BE2C (cell line): ENCODE measurements around the gene CFB. TPM values are rescaled to one million over a fixed set of nuclear protein-coding genes. Genes with fewer than 3 reads are reported as not detected.

Experiments
- DNase-seq: peaks from one replicate; pipeline ENCODE4 v3.0.0-alpha.2; 2020
- H3K27me3 ChIP-seq: fragments of 250-450 bp; sonication (Bioruptor Pico); 2 replicates; pipeline ENCODE4 v1.5.1; 2020; ENCODE audit warnings: mild to moderate bottlenecking
- H3K36me3 ChIP-seq: fragments of 250-450 bp; sonication (Bioruptor Pico); 2 replicates; pipeline ENCODE4 v1.5.1; 2020; ENCODE audit warnings: mild to moderate bottlenecking
- H3K4me1 ChIP-seq: fragments of 250-450 bp; sonication (Bioruptor Pico); 2 replicates; pipeline ENCODE4 v1.5.1; 2020
- H3K4me3 ChIP-seq: 2 replicates; pipeline ENCODE4 v1.5.1; 2011; ENCODE audit warnings: low read depth, low read length
- H3K9me3 ChIP-seq: fragments of 250-450 bp; sonication (Bioruptor Pico); 2 replicates; pipeline ENCODE4 v1.5.1; 2020
- polyA plus RNA-seq: library from polyadenylated mRNA; unstranded; fragments of >200 nt; gene quantifications from one replicate; pipeline ENCODE4 v1.2.1, GENCODE V29; 2012; ENCODE audit warnings: low read depth, missing spikeins; ENCODE audit not compliant: insufficient read length, insufficient read depth
- TF ChIP-seq, protein P1 (sequence below): IDR thresholded peaks from 2 replicates; pipeline ENCODE4 v1.5.1; 2012; ENCODE audit warnings: mild to moderate bottlenecking, low read depth, low read length

Gene CFB
- polyA plus RNA-seq, result 0.71 TPM

DNA sequence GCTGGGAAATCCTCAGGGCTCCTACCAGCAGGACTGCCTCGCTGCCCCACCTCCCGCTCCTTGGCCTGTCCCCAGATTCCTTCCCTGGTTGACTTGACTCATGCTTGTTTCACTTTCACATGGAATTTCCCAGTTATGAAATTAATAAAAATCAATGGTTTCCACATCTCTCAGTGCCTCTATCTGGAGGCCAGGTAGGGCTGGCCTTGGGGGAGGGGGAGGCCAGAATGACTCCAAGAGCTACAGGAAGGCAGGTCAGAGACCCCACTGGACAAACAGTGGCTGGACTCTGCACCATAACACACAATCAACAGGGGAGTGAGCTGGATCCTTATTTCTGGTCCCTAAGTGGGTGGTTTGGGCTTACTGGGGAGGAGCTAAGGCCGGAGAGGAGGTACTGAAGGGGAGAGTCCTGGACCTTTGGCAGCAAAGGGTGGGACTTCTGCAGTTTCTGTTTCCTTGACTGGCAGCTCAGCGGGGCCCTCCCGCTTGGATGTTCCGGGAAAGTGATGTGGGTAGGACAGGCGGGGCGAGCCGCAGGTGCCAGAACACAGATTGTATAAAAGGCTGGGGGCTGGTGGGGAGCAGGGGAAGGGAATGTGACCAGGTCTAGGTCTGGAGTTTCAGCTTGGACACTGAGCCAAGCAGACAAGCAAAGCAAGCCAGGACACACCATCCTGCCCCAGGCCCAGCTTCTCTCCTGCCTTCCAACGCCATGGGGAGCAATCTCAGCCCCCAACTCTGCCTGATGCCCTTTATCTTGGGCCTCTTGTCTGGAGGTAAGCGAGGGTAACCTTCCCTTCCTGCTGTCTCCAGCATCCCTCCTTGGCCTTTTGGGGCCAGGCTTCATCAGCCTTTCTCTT lies at the start of gene CFB:
CFB (plus strand) TSS at position 589 of the 863 bp plus-strand sequence; CDS start at position 716, 127 bp downstream.
- Histone ChIP-seq H3K27me3 (peaks cover 8% of the 10 kb centered on the region; the same call in 1 of the 2 replicates), H3K9me3 (no peaks in the 10 kb centered on the region), H3K4me3 (no peak within 1 kb of the TSS), H3K4me1 (no peaks in the 10 kb centered on the region; the same call in 1 of the 2 replicates), H3K36me3 (no peaks in the 10 kb centered on the region)
- TF ChIP-seq, protein P1, sequence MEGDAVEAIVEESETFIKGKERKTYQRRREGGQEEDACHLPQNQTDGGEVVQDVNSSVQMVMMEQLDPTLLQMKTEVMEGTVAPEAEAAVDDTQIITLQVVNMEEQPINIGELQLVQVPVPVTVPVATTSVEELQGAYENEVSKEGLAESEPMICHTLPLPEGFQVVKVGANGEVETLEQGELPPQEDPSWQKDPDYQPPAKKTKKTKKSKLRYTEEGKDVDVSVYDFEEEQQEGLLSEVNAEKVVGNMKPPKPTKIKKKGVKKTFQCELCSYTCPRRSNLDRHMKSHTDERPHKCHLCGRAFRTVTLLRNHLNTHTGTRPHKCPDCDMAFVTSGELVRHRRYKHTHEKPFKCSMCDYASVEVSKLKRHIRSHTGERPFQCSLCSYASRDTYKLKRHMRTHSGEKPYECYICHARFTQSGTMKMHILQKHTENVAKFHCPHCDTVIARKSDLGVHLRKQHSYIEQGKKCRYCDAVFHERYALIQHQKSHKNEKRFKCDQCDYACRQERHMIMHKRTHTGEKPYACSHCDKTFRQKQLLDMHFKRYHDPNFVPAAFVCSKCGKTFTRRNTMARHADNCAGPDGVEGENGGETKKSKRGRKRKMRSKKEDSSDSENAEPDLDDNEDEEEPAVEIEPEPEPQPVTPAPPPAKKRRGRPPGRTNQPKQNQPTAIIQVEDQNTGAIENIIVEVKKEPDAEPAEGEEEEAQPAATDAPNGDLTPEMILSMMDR, result no peak
- no peak for DNase-seq

DNA sequence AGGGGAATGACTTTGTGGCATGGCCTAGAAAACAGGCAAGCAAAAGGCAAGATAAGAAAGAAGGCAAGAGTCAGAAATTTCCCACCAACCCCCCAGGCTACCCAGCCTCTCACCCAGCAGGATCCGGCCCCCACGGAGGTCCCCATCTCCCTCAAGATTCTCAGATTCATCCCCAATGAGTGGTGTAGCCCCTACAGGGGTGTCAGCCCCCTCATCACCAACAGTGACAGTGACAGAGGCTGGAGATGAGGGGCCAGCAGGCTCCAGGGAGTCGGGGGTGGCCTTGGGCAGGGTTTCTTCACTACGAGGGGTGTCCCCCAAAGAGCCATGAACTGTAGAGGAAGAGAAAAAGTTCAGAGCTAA lies 49.4 kb upstream of the CFB start:
- H3K4me1 ChIP-seq, result peaks cover 2% of the 10 kb centered on the region; the same call in 1 of the 2 replicates
- no peaks in the 10 kb centered on the region for H3K27me3 ChIP-seq
- TF ChIP-seq, protein P1, result no peak
- no peaks in the 10 kb centered on the region for H3K9me3 ChIP-seq
- H3K4me3 ChIP-seq, result peak overlapping the region; percentile 99
- no peak for DNase-seq
- peaks cover 33% of the 10 kb centered on the region for H3K36me3 ChIP-seq

DNA sequence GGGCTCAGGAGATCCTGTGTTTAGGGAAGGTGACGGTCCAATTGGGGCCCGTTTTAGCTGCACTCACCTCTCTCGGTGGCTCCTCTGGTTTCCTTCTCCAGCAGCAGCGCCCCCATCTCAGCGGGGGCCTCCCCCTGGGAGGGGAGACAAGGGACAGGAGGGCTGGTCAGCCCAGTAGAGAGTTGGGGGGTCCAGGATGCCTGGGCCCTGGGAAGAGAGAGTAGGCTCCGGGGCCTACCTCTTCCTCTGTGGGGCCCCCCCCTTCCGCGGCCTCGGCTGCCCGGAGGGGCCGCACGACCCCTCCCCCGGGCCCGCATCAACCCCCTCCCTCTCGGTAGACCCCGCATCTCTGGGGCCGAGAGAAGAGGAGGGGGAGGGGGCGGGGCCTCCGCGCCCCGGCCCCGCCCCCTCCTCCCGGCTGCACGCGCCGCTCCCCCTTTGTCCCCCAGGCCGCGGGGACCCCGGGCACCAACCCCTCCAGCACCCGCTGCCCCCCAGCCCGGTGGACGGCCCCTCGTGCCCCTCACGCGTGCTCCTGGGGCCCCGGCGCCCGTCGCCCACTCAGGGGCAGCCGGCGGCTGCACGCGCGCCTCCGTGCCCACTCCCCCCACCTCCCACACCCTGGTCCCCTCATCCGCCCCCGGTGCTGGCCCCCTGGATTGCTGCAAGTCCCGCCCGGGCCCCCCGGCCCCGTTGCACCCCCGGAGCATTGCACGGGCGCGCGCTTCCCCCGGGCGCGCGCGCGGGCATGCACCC lies 48.9 kb upstream of the CFB start:
- H3K36me3 ChIP-seq, result peaks cover 33% of the 10 kb centered on the region
- H3K27me3 ChIP-seq, result no peaks in the 10 kb centered on the region
- TF ChIP-seq, protein P1, result no peak
- H3K4me1 ChIP-seq, result peaks cover 2% of the 10 kb centered on the region; the same call in 1 of the 2 replicates
- H3K4me3 ChIP-seq, result peak overlapping the region; percentile 99
- no peaks in the 10 kb centered on the region for H3K9me3 ChIP-seq
- no peak for DNase-seq

DNA sequence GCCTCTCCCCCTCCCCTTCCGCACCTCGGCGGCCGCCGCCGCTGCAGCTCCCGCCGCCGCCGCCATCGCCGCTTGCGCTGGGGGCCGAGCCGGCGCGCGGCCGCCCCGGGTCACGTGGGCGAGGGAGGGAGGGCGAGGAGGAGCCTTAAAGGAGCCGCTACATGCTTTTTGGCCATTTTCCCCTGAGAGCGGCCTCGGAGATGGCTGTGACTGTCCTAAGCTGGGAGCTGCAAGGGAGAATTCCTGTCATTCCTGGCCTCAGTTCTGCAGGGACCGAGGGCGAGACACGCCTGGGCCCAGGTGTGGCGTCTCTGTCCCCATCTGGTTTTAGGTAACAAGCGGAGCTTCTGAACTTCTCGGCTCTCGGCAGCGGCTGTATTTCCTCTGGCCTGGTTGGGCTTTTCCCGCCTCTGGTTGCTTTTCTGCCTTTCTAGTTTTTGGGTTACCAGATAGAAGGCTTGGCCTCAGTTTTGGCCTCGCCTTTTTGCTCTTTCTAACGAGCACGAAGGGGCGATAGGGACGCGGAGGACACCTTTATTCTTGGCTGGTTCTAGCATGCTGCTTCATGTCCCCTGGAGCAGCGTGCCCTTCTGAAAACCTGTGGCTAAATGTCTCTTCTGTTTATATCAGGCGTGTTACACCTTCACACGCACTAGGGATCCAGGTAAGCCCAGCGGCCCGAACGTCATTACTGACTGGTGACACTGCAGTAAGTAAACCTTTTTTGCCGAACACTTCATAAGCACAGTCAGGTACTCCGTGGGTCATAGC lies 48.1 kb upstream of the CFB start, which contains the start of gene EHMT2:
EHMT2 (minus strand) TSS at position 87 of the 771 bp plus-strand sequence; CDS start at position 66, 21 bp downstream.
- TF ChIP-seq, protein P1, result no peak
- H3K27me3 ChIP-seq, result no peaks in the 10 kb centered on the region
- H3K4me3 ChIP-seq, result peak within 1 kb of the TSS; percentile 99
- H3K36me3 ChIP-seq, result peaks cover 29% of the 10 kb centered on the region
- H3K9me3 ChIP-seq, result no peaks in the 10 kb centered on the region
- peak; percentile 91 for DNase-seq
- peaks cover 2% of the 10 kb centered on the region; the same call in 1 of the 2 replicates for H3K4me1 ChIP-seq

DNA sequence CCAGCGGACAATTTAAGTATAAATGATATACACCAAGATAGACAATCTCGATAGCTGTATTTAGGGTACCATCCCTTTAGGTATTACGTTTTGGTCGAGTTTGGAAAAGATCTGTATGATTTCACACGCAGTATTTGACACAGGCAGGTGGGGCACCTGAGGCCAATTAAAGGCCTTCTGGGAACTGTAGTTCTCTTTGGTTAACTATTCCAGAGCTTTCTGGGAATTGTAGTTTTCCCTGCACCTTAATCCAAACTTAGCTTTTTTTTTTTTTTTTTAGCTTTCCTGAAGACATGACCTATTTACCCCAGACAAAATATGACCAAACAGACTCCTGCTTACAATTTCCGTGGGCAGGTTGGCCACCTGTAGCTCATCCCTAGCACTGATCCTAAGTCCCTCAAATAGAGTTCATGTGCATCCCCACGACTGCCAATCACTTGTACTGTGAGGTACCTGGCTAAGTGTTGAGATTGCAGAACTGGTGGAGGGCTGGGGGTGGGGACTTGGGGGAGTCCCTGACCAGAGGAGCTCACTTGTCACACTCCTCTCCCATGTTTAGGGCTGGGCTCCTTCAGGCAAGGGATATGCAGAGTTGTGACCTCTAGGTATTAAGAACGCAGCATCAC lies 47.4 kb upstream of the CFB start:
- H3K4me1 ChIP-seq, result peaks cover 2% of the 10 kb centered on the region; the same call in 1 of the 2 replicates
- peaks cover 22% of the 10 kb centered on the region for H3K36me3 ChIP-seq
- no peaks in the 10 kb centered on the region for H3K9me3 ChIP-seq
- no peaks in the 10 kb centered on the region for H3K27me3 ChIP-seq
- TF ChIP-seq, protein P1, result no peak
- no peak for DNase-seq
- peak overlapping the region; percentile 99 for H3K4me3 ChIP-seq
